GM12874 (cell line): ENCODE data around the gene SIX2.

Source experiments
- CTCF ChIP-seq: IDR thresholded peaks from 2 replicates; pipeline ENCODE4 v1.5.1; 2011; ENCODE audit warnings: low read depth, mild to moderate bottlenecking, control low read depth, low read length, moderate library complexity; ENCODE audit not compliant: insufficient read depth

The SIX2 gene

GRCh38 chr2:44999540-44999939 lies 9.7 kb downstream of the SIX2 start:
- no peak for TF ChIP-seq CTCF

- TF ChIP-seq CTCF: no peak
Measured at GRCh38 chr2:44997963-44998362, 11.3 kb downstream of the SIX2 start.

GRCh38 chr2:44996356-44996755 lies 12.9 kb downstream of the SIX2 start:
- no peak for TF ChIP-seq CTCF

GRCh38 chr2:44994377-44994776 lies 14.9 kb downstream of the SIX2 start:
- TF ChIP-seq CTCF: no peak

GRCh38 chr2:44989176-44989575 lies 20.1 kb downstream of the SIX2 start:
- TF ChIP-seq CTCF: no peak

- TF ChIP-seq CTCF: no peak
Measured at GRCh38 chr2:44983836-44984604, 25.2 kb downstream of the SIX2 start.

- TF ChIP-seq CTCF: peak; percentile 82
Measured at GRCh38 chr2:44981714-44982108, 27.5 kb downstream of the SIX2 start.
